NOMO-1 (cell line): ENCODE measurements around the gene RPL38.

Experiments
- DNase-seq, 2 experiments: peaks; one replicate each; lab custom pipeline; 2025; ENCODE audit not compliant: unreplicated experiment in 2 of 2; lab: John Stamatoyannopoulos, UW

RPL38 gene

DNA sequence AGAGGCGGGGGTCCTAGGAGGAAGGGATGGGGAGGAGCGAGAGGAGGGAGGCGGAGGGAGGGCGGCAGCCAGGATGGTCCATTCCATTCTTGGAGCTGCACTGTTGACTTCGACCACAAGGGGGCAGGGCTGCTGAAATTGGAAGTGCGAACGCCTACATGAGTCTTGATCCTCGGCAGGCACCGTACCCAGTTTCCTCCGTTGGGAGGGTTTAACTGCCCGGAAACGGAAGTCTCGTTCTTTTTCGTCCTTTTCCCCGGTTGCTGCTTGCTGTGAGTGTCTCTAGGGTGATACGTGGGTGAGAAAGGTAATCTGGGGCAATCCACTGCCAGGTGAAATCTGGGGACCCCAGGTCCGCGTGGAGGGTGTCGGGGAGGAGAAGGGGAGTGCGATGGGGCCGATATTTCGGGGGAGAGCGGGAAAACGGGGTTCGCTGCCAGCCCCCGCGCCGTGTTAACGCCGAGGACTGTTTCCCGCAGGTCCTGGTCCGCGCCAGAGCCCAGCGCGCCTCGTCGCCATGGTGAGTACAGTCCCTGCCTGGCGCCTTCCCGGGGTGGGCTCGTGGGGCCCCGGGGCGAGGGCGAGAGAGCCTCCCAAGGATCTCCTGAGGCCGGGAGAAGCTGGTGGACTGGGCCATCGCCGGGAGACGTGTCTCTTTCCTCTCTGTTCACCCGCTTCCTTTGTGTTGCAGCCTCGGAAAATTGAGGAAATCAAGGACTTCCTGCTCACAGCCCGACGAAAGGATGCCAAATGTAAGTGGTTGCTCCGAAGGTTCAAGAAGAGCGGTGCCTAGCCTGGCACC, at the start of gene RPL38:
TSS of gene RPL38 (plus strand) at position 240 of the 802 bp plus-strand sequence. CDS start at position 518, 278 bp downstream.
- DNase-seq, result peak; percentile 87 to 94

DNA sequence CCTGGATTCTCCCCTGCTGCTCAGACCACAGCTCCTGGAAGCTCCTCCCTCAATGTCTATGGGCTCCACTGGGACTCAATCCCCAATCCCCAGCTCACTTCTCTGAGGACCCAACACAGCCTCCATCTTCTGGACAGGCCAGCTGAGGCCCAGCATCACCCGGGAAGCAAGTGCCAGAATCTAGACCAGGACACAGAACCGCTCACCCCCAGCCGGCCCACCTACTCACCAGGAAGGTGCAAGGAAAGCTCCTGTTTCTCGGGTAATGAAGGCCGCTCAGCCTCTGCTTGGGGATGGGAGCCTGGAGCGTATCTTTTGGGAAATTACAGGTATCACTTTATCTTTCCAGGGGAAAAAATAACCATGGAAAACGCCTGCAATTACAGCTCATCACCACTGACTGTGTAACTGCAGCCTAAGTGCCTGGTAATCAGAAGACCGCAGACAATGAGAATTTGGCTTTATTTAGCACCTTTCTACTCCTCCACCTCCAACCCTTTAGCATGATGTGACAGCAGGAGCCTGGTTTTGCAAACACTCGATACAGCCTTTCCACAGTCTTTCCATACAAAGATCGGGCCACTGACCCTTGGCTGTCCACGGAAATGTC, 49.6 kb upstream of the RPL38 start:
- no peak for DNase-seq

DNA sequence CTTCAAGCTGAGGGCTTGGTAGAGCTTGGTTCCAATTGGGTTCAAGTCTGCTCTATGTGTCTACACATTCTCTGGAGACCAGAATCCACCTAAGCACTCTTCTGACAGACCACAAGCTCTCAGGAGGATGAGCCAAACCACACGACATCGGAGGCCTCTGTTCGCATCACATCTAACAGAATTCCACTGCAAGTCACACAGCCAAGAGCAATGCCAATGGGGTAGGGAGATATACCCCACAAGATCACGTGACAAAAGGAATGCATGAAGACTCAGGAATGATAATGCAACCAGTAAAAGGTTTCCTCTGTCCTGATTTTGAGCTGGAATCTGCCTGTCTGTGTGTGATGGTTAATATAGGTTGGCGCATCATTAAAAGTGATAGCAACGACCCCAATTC, 46.6 kb upstream of the RPL38 start:
- DNase-seq, result no peak

DNA sequence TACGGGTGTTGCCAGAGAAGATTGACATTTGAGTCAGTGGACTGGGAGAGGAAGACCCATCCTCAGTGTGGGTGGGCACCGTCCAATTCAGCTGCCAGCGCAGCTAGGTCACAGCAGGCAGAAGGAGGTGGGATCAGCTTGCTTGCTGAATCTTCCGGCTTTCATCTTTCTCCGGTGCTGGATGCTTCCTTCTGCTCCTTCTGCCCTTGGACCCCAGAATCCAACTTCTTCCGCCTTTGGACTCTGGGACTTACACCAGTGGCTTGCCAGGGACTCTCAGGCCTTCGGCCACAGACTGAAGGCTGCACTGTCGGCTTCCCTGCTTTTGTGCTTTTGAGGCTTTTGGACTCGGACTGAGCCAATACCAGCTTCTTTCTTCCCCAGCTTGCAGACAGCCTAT, 46.1 kb upstream of the RPL38 start:
- DNase-seq, result no peak

DNA sequence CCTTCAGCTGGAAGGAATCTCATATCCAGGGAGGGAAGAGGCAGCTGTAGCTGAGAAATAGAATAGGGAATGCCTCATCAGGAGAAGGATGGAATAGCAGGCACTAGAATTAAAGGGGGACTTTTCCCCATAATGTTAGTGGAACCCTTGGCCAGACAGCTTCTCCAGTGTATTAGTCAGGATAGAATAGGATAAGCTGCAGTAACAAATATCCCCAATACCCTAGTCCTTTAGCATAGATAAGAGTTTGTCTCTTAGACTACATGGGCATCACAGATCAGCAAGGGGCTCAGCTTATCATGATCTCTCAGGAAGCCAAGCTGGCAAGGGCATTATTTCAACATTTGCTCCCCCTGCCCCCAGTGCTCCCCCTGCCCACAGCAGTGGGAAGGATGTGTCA, 44.7 kb upstream of the RPL38 start:
- DNase-seq, result no peak

DNA sequence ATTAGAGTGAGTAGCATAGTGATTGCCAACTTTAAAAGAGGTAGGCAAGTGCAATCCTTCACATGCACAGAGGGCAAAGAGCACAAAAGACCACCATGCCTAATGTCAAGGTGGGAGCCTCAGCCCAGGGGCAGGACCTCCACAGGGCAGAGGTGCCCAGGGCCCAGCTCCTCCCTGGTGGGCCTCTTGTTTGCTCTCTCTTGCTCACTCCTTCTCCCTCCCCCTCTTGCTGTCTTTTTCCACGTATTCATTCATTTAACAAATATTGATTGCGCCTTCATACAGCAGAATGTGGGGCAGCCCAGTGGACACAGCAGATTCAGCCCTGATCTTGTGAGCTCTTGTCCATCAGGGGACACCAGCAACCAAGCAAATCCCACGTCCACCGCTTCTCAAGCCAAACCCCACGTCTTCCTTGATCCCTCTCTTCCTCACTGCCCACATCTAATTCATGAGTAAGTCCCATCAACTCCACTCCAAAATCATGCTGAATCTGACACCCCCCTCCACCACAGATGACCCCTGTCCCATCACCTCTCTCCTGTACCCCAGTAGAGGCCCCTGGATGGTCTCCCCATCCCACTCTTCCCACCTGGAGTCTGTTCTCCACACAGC, 44.1 kb upstream of the RPL38 start:
- DNase-seq, result no peak

- no peak for DNase-seq
These were observed 42.6 kb upstream of the RPL38 start for GRCh38 chr17:74160656-74161502.

- DNase-seq, result no peak
These were observed 42.0 kb upstream of the RPL38 start for GRCh38 chr17:74161503-74161875.

GRCh38 chr17:74163271-74163821, 40.1 kb upstream of the RPL38 start:
- DNase-seq, result no peak

DNA sequence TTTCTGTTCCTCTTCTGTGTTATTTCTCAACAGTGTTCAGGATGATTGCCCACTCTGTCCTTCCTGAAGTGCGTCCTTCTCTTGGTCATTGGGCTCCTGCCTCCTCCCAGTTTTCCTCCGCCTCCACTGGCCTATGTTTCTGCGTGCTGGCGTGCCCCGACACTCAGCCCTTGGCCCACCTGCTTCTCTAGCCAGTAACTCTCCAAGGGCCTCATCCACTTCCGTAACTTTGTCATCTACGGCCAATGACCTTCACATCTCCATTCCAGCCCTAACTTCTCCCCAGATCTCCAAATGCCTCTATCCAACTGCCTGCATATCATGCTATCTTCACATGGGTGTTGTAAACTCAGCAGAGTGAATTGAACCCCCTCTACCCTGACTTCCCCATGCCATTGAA, 39.6 kb upstream of the RPL38 start:
- DNase-seq, result no peak

DNA sequence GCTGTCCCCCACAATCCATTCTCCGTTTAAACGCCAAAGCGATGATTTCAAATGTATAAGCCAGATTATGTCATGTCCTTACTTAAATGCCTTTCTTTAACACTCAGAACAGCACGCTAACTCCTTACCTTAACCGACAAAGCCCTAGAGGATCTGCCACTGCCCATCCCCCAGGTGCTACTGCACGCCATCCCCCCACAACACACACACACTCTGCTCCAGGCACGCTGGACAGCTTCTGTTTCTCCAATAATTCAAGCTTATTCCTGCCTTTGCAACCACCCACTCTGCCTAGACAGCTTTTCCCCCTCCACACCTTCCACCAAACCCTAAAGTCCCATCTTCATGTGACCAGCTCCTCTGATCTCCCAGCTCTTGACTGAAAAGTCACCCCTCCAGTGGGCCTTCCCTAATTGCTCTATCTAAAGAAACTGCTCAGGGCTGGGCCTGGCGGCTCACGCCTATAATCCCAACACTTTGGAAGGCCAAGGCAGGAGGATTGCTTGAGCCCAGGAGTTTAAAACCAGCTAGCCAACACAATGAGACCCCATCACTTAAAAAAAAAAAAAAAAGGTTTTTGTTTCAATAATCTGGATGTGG, 38.9 kb upstream of the RPL38 start:
- no peak for DNase-seq

DNA sequence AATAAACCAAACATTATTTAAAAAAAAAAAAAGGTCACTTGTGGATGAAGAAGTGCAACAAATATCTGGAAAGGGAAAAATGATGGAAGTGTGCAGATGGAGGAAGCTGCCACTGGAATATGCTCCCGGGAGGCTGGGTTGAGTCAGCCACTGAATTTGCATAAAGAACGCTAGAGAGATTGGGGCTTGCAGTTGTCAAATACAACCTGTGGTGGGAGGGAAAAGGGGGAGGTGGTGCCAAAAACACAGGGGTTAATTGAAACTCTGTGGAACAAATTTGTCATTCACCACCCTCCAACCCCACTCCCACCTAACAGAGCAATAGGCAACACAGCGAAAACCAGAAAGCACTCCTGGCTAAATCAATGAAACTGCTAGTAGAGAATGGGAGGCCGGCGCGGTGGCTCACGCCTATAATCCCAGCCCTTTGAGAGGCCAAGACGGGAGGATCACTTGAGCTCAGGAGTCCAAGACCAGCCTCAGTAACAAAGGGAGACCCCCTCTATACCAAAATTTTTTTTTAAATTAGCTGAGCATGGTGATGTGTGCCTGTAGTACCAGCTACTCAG, 37.6 kb upstream of the RPL38 start:
- no peak for DNase-seq

GRCh38 chr17:74170924-74171323, 32.6 kb upstream of the RPL38 start:
- no peak for DNase-seq

DNA sequence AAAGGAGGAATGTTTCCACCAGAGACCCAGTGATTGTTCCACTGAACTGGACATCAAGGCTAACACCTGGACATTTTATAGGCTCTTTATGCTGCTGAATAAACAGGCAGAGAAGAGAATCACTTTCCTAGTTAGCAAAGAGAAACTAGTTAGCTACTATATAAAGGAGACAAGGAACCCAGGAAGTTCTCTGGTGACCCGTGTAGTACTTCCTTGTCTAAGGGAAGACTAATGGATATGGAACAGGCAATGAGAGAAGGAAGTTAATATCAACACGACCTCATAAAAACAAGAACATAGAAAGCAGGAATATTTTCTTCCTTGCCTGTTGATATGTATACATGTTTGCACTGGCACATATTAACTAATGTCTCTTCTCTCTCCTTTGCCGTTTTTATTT, 30.8 kb upstream of the RPL38 start:
- DNase-seq, result no peak

- DNase-seq, result peak in 1 of 2 experiments; percentile 41
These were observed 26.9 kb upstream of the RPL38 start for GRCh38 chr17:74176546-74177001.

DNA sequence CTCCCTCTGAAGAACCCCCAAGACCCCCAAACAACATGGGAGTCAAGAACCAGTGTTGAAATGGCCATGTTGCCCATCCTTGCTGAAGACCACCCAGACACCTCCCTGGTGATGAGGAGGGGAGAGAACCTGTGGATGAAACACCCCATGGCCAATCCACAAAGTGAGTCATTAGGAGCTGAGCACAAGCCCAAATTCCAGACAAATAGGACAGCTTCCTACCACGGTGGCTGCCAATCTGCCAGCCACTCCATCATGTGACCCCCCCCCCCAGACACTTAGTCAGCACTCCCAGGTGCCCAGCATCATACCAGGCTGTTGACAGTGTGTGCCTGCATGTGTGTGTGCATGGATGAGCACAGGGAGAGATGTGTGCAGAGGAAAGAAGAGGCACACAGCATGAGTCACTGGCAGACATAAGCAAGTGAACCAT, 26.4 kb upstream of the RPL38 start:
- no peak for DNase-seq

DNA sequence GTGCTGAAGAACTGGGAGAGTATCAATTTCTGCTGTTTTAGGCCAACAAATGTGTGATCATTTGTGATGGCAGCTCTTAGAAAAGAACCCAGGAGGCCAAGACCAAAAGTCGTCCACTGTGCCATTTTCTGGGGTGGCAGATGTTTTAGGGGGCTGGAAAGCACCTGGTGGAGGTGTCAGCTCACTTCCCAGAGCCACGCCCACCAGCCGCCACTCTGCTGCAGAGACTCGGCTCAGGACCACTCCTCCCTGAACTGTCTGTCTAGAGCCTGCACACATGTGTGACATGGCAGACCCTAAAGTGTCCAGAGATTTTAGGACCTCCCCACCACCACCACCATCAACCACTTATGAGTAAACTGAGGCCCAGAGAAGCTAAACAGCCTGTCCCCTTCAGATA, 23.9 kb upstream of the RPL38 start:
- no peak for DNase-seq

GRCh38 chr17:74180336-74180735, 23.1 kb upstream of the RPL38 start:
- no peak for DNase-seq

DNA sequence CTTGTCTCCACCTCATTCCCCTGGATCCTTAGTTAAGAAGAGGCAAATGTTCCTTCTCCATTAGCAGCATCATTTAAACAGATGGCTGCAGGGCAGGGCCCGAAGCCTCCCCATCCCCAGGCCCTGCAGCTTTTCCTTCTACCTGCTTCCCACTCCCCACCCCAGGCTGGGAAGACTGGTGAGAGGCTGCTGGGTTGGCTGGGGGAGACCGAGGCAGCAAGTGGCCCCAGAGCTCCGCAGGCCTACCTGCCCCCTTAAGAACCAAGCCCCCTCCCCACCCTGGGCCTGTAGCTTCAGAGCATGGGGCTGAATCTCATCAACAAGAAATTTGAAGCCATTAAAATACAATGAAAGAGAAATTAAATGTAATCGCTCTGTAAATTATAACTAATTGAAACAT, 22.1 kb upstream of the RPL38 start:
- no peak for DNase-seq
